IMR-90 (cell line): ENCODE results near the gene GPR6. TPM values are rescaled to one million over a fixed set of nuclear protein-coding genes. Genes with fewer than 3 reads are reported as not detected.

Source experiments
- ATAC-seq: fragments of 200-7000 bp; cut with Tn5 transposase; 2 replicates; pipeline ENCODE4 v1.9.1; 2020; ENCODE audit warnings: low read depth, mild to moderate bottlenecking, moderate library complexity
- BruUV-seq: library from RNA; stranded (reverse); fragments of 400-500 nt; replicated peaks from 2 replicates; lab custom pipeline; 2021; lab: Mats Ljungman, UMichigan
- CTCF ChIA-PET: fragments of 300-600 bp; formaldehyde crosslinking; extraction: SDS; loops from one replicate; lab custom pipeline; 2021; ENCODE audit warnings: antibody characterized with exemption; lab: Yijun Ruan, JAX
- POLR2A ChIA-PET: fragments of 300-600 bp; sonication (Branson Sonifier 250); formaldehyde crosslinking; loops from one replicate; lab custom pipeline; 2022; ENCODE audit warnings: antibody characterized with exemption; ENCODE audit not compliant: unreplicated experiment; lab: Charles Lee
- DNase-seq: peaks from one replicate; pipeline ENCODE4 v3.0.0; 2013
- H2AFZ ChIP-seq: replicated peaks from 2 replicates; pipeline ENCODE3; 2013; ENCODE audit warnings: low read length, mild to moderate bottlenecking; ENCODE audit not compliant: poor library complexity
- H2AK5ac ChIP-seq: 2 replicates; pipeline ENCODE4 v1.6.1; 2013; ENCODE audit warnings: low read depth, low read length, inconsistent platforms
- H2AK9ac ChIP-seq: replicated peaks from 2 replicates; pipeline ENCODE3; 2013; ENCODE audit warnings: mild to moderate bottlenecking, low read depth, low read length, moderate library complexity; ENCODE audit not compliant: poor library complexity
- H2BK120ac ChIP-seq: 2 replicates; pipeline ENCODE4 v1.6.1; 2013; ENCODE audit warnings: low read depth, low read length, inconsistent platforms
- H2BK15ac ChIP-seq: 3 replicates; pipeline ENCODE4 v1.6.1; 2013; ENCODE audit warnings: low read depth, low read length, inconsistent platforms
- H2BK20ac ChIP-seq: 2 replicates; pipeline ENCODE4 v1.6.1; 2013; ENCODE audit warnings: low read depth, mild to moderate bottlenecking, inconsistent platforms, low read length, moderate library complexity
- H2BK5ac ChIP-seq: 2 replicates; pipeline ENCODE4 v1.6.1; 2013; ENCODE audit warnings: mild to moderate bottlenecking, low read depth, low read length, inconsistent platforms; ENCODE audit not compliant: poor library complexity, severe bottlenecking
- H3K14ac ChIP-seq: replicated peaks from 2 replicates; pipeline ENCODE4 v1.6.1; 2013; ENCODE audit warnings: low read depth, low read length, inconsistent platforms
- H3K18ac ChIP-seq: 2 replicates; pipeline ENCODE4 v1.6.1; 2013; ENCODE audit warnings: low read depth, low read length, control low read depth
- H3K23ac ChIP-seq: 2 replicates; pipeline ENCODE4 v1.6.1; 2013; ENCODE audit warnings: low read depth, low read length, inconsistent platforms
- H3K27ac ChIP-seq: 2 replicates; pipeline ENCODE4 v1.5.1; 2013; ENCODE audit warnings: mild to moderate bottlenecking, control low read depth, low read length; ENCODE audit not compliant: insufficient read depth
- H3K27me3 ChIP-seq: 2 replicates; pipeline ENCODE4 v1.6.1; 2013; ENCODE audit warnings: low read length; ENCODE audit not compliant: control insufficient read depth, insufficient read depth
- H3K36me3 ChIP-seq: 2 replicates; pipeline ENCODE4 v1.6.1; 2013; ENCODE audit warnings: low read length, mixed read lengths; ENCODE audit not compliant: control insufficient read depth, insufficient read depth
- H3K4ac ChIP-seq: 2 replicates; pipeline ENCODE4 v1.6.1; 2013; ENCODE audit warnings: low read depth, low read length, inconsistent platforms
- H3K4me1 ChIP-seq: 2 replicates; pipeline ENCODE4 v1.6.1; 2013; ENCODE audit warnings: low read length, mixed read lengths; ENCODE audit not compliant: control insufficient read depth, insufficient read depth
- H3K4me2 ChIP-seq: 2 replicates; pipeline ENCODE4 v1.6.1; 2013; ENCODE audit warnings: low read depth, mild to moderate bottlenecking, control low read depth, low read length, moderate library complexity
- H3K4me3 ChIP-seq: 2 replicates; pipeline ENCODE4 v1.5.1; 2013; ENCODE audit warnings: low read depth, mild to moderate bottlenecking, control low read depth, low read length, moderate library complexity; ENCODE audit not compliant: insufficient read depth
- H3K56ac ChIP-seq: 2 replicates; pipeline ENCODE4 v1.6.1; 2013; ENCODE audit warnings: low read length, inconsistent platforms; ENCODE audit not compliant: insufficient read depth; ENCODE audit errors: extremely low read depth
- H3K79me1 ChIP-seq, 2 experiments: 2 replicates each; pipeline ENCODE4 v1.6.1; 2013; ENCODE audit warnings: low read length in 2 of 2, inconsistent platforms in 1 of 2, low read depth in 1 of 2
- H3K9ac ChIP-seq: 2 replicates; pipeline ENCODE4 v1.6.1; 2013; ENCODE audit warnings: low read depth, low read length, control low read depth
- H3K9me1 ChIP-seq: 2 replicates; pipeline ENCODE4 v1.6.1; 2013; ENCODE audit warnings: low read length, inconsistent platforms; ENCODE audit not compliant: insufficient read depth
- H3K9me3 ChIP-seq: 2 replicates; pipeline ENCODE4 v1.6.1; 2013; ENCODE audit warnings: low read length; ENCODE audit not compliant: control insufficient read depth, insufficient read depth
- H4K20me1 ChIP-seq: 2 replicates; pipeline ENCODE4 v1.6.1; 2013; ENCODE audit warnings: low read length, inconsistent platforms; ENCODE audit not compliant: insufficient read depth
- H4K5ac ChIP-seq: 2 replicates; pipeline ENCODE4 v1.6.1; 2013; ENCODE audit warnings: mild to moderate bottlenecking, low read depth, low read length, control low read depth
- H4K8ac ChIP-seq, 2 experiments: 2 replicates each; pipeline ENCODE4 v1.6.1; 2013; ENCODE audit warnings: low read depth in 2 of 2, low read length in 2 of 2, control low read depth in 1 of 2, inconsistent platforms in 1 of 2
- H4K91ac ChIP-seq: 2 replicates; pipeline ENCODE4 v1.6.1; 2013; ENCODE audit warnings: low read depth, low read length, inconsistent platforms; ENCODE audit not compliant: insufficient read depth
- CEBPB ChIP-seq: IDR thresholded peaks from 2 replicates; pipeline ENCODE4 v1.6.1; 2012; ENCODE audit warnings: low read depth, low read length, improper control_type of control experiment
- CHD1 ChIP-seq: IDR thresholded peaks from 2 replicates; pipeline ENCODE4 v1.6.1; 2012; ENCODE audit warnings: low read depth, low read length, improper control_type of control experiment
- FOS ChIP-seq: fragments of 150-350 bp; IDR thresholded peaks from 2 replicates; pipeline ENCODE4 v1.6.1; 2016; ENCODE audit warnings: low read depth, low read length
- NFE2L2 ChIP-seq: fragments of 150-350 bp; IDR thresholded peaks from 2 replicates; pipeline ENCODE4 v1.6.1; 2016; ENCODE audit warnings: low read depth, mild to moderate bottlenecking, low read length
- RCOR1 ChIP-seq: IDR thresholded peaks from 2 replicates; pipeline ENCODE4 v1.6.1; 2012; ENCODE audit warnings: mild to moderate bottlenecking, low read length, improper control_type of control experiment; ENCODE audit not compliant: insufficient replicate concordance
- WGBS, 2 experiments: methylation state at CpG; one replicate each; pipeline versions ENCODE4 v1.1.5 to v1.1.7; 2013; ENCODE audit warnings: missing lambda C conversion rate in 2 of 2; ENCODE audit not compliant: insufficient read length in 1 of 2; ENCODE audit errors: extremely low coverage in 2 of 2; 5-methylcytosine and 5-hydroxymethylcytosine counted together
- dilution Hi-C: fragments of 300-500 bp; cut with HindIII; formaldehyde crosslinking; loops from one replicate; pipeline ENCODE4 v1.14.3; 2018; ENCODE audit warnings: low sequenced_read_pairs; ENCODE audit not compliant: unreplicated experiment
- in situ Hi-C: fragments of 300-500 bp; cut with MboI; formaldehyde crosslinking; loops from 3 replicates; pipeline ENCODE4 v1.14.3; 2019; ENCODE audit warnings: low sequenced_read_pairs, inconsistent platforms, mixed read lengths
- intact Hi-C: fragments of 100-400 bp; cut with micrococcal nuclease; formaldehyde crosslinking; loops from 2 replicates; pipeline ENCODE4 v1.10.0; 2022
- polyA plus RNA-seq, 3 experiments: library from polyadenylated mRNA; depleted of rRNA; stranded (reverse); fragments of >200 nt; gene quantifications; 2 replicates each; pipeline ENCODE4 v1.2.3, GENCODE V29; 2012; ENCODE audit warnings: low replicate concordance in 1 of 3
- total RNA-seq: library from RNA; depleted of rRNA; stranded (reverse); fragments of >200 nt; gene quantifications from 2 replicates; pipeline ENCODE4 v1.2.3, GENCODE V29; 2012
- TF ChIP-seq, protein P1 (sequence below): fragments of 150-350 bp; IDR thresholded peaks from 2 replicates; pipeline ENCODE4 v1.6.1; 2017; ENCODE audit warnings: mild to moderate bottlenecking, antibody characterized with exemption, low read length, low read depth
- TF ChIP-seq, protein P2 (sequence below): fragments of 150-350 bp; IDR thresholded peaks from 2 replicates; pipeline ENCODE4 v1.6.1; 2016; ENCODE audit warnings: low read depth, mild to moderate bottlenecking, low read length, moderate library complexity, borderline replicate concordance

The GPR6 gene
- total and polyA plus RNA-seq, 2 of the 4 experiments (the other 2 are of a cell fraction) = not detected

DNA sequence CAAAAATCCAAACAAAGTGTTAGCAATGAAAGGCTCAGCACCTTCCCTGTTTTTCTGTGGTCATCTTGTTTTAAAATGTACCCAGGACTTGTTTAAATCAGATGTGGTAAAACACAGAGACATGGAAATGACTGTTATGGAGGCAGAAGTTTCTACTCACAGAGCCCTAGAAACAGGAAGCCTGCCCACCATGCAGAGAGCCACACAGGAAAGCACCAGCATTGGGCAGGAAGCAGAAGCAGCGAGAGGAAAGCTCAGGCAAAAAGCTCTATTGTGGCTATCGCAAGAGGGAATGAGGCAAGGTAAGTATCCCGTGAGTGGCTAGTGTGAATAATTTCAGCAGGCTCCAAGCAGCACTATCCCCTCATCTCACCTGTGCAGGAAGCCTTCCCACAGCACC, 42.8 kb downstream of the GPR6 start:
- no peak overlapping the region for H3K27ac ChIP-seq
- no peak overlapping the region for H2AFZ ChIP-seq
- no peak overlapping the region for H4K91ac ChIP-seq
- H3K23ac ChIP-seq = no peak overlapping the region
- WGBS, 2 experiments = no CpG with 5 or more reads among the region's 3 CpGs
- ATAC-seq (no peak), DNase-seq (no peak)
- dilution Hi-C loops = no loop called here
- H3K4me2 ChIP-seq = no peak overlapping the region
- H4K5ac ChIP-seq = no peak overlapping the region
- H2BK20ac ChIP-seq = no peak overlapping the region
- peaks cover 8% of the 10 kb centered on the region for H3K27me3 ChIP-seq
- H2BK5ac ChIP-seq = no peak overlapping the region
- in situ Hi-C loops = no loop called here
- no TSS peak for BruUV-seq
- H2BK120ac ChIP-seq = no peak overlapping the region
- no peaks in the 10 kb centered on the region for H3K9me3 ChIP-seq
- no peak overlapping the region for H3K9ac ChIP-seq
- H2AK5ac ChIP-seq = no peak overlapping the region
- no peak overlapping the region for H2BK15ac ChIP-seq
- no peaks in the 10 kb centered on the region for H4K20me1 ChIP-seq
- H3K4ac ChIP-seq = no peak overlapping the region
- H3K36me3 ChIP-seq = no peaks in the 10 kb centered on the region
- H3K4me1 ChIP-seq = no peaks in the 10 kb centered on the region
- H3K14ac ChIP-seq = no peak overlapping the region
- H3K79me1 ChIP-seq = no peaks in the 10 kb centered on the region
- no peak overlapping the region for H3K4me3 ChIP-seq
- H3K56ac ChIP-seq = no peak overlapping the region
- H3K9me1 ChIP-seq = no peaks in the 10 kb centered on the region
- no peak overlapping the region for H2AK9ac ChIP-seq
- POLR2A ChIA-PET = no interaction called here
- intact Hi-C loops = no loop called here
- no peak overlapping the region for H3K18ac ChIP-seq
- CTCF ChIA-PET = interaction anchor here (1.5 kb wide), 1 partner anchor 19 kb away, joined by 4 read pairs; no protein-coding TSS in a partner anchor
- no peak overlapping the region for H4K8ac ChIP-seq
- TF ChIP-seq, protein P1, sequence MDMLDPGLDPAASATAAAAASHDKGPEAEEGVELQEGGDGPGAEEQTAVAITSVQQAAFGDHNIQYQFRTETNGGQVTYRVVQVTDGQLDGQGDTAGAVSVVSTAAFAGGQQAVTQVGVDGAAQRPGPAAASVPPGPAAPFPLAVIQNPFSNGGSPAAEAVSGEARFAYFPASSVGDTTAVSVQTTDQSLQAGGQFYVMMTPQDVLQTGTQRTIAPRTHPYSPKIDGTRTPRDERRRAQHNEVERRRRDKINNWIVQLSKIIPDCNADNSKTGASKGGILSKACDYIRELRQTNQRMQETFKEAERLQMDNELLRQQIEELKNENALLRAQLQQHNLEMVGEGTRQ = no peak
- TF ChIP-seq, protein P2, sequence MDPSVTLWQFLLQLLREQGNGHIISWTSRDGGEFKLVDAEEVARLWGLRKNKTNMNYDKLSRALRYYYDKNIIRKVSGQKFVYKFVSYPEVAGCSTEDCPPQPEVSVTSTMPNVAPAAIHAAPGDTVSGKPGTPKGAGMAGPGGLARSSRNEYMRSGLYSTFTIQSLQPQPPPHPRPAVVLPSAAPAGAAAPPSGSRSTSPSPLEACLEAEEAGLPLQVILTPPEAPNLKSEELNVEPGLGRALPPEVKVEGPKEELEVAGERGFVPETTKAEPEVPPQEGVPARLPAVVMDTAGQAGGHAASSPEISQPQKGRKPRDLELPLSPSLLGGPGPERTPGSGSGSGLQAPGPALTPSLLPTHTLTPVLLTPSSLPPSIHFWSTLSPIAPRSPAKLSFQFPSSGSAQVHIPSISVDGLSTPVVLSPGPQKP = no peak
- TF ChIP-seq RCOR1 (no peak), FOS (no peak), NFE2L2 (no peak), CEBPB (no peak), CHD1 (no peak)
